Gastroesophageal sphincter (tissue), 4 donors: ENCODE results near the gene NUAK2. TPM values are rescaled to one million over a fixed set of nuclear protein-coding genes. Genes with fewer than 3 reads are reported as not detected.
A peak's percentile ranks its signal among the peaks of the same experiment; 100 is the strongest.

Experiments
- ATAC-seq: fragments of 150-250 bp; one replicate; pipeline ENCODE4 v1.9.1; 2016; ENCODE audit warnings: mild to moderate bottlenecking, moderate library complexity
- H3K27ac ChIP-seq, 4 donors: fragments of 200-600 bp; sonication (generic) in 3 of 4; 1 replicate in 3 of 4; 2 replicates in 1 of 4; pipeline ENCODE4 v1.5.1; 2016 to 2019
- H3K27me3 ChIP-seq: fragments of 200-600 bp; sonication (generic); one replicate; pipeline ENCODE4 v1.5.1; 2019
- H3K36me3 ChIP-seq, 2 donors: fragments of 200-600 bp; sonication (generic); one replicate each; pipeline ENCODE4 v1.5.1; 2019; ENCODE audit warnings: control low read depth in 1 of 2
- H3K4me1 ChIP-seq, 3 donors: fragments of 200-600 bp; sonication (generic); 1 replicate in 2 of 3; 2 replicates in 1 of 3; pipeline ENCODE4 v1.5.1; 2016 to 2019; ENCODE audit warnings: control low read depth in 2 of 3
- H3K4me3 ChIP-seq, 2 donors: fragments of 200-600 bp; sonication (generic); one replicate each; pipeline ENCODE4 v1.5.1; 2019; ENCODE audit warnings: mild to moderate bottlenecking in 1 of 2, moderate library complexity in 1 of 2
- H3K9me3 ChIP-seq, 3 donors: fragments of 200-600 bp; sonication (generic); one replicate each; pipeline ENCODE4 v1.5.1; 2017 to 2019; ENCODE audit warnings: control low read depth in 2 of 3
- CTCF ChIP-seq, 4 experiments: fragments of 200-600 bp in 2 of 4; fragments of 450-650 bp in 2 of 4; sonication (generic) in 1 of 4; IDR thresholded peaks; one replicate each; pipeline ENCODE4 v1.5.1; 2017 to 2019; ENCODE audit warnings: antibody characterized with exemption in 4 of 4, mild to moderate bottlenecking in 2 of 4, moderate library complexity in 2 of 4
- EP300 ChIP-seq: sonication (generic); formaldehyde crosslinking; IDR thresholded peaks from one replicate; pipeline ENCODE4 v1.6.1; 2017; ENCODE audit warnings: antibody characterized with exemption, mild to moderate bottlenecking
- POLR2A ChIP-seq, 2 donors: fragments of 450-650 bp; IDR thresholded peaks; one replicate each; pipeline ENCODE4 v1.6.1; 2017; ENCODE audit warnings: antibody characterized with exemption in 2 of 2, mild to moderate bottlenecking in 2 of 2, moderate library complexity in 1 of 2
- POLR2AphosphoS5 ChIP-seq: sonication (generic); formaldehyde crosslinking; IDR thresholded peaks from one replicate; pipeline ENCODE4 v1.6.1; 2017; ENCODE audit warnings: antibody characterized with exemption
- WGBS, 2 donors: methylation state at CpG; one replicate each; pipeline ENCODE4 v1.1.5; 2018; ENCODE audit warnings: low coverage in 1 of 2; 5-methylcytosine and 5-hydroxymethylcytosine counted together
- total RNA-seq, 4 donors: library from RNA; depleted of rRNA; stranded (reverse); fragments of >200 nt; gene quantifications; one replicate each; pipeline ENCODE4 v1.1.0, GENCODE V29; 2016

The NUAK2 gene
- total RNA-seq, 4 donors from 2014 or later = 0.67 to 1.1 (median 0.83) TPM

DNA sequence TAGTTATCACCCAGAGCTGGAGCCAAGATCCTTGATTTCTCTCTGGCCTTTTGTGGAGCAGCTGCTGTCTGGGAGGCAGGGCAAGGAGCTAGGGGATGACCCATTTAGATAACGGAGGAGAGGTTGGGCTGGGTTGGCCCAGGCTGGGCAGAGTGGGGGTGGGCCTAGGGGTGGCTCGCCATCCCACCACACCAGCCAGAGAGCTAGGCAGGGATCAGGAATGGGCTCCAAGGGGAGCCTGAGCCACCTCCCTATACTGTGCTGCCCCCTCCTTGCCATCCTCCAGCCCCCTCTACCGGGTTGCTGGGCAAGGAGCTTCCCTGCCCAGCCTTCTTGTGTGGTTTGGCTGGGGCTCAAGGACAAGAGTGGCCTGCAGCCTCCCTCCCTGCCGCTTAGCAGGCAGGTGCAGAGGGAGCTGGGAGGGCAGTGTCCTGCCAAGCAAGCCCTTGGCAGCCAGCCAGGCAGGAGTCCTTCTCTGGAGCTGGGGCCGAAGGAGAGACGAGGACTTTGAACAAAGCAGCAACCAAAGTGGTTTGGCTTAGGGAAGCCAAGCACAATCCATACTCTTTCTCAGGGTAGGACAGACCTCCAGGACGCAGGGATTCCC, 4.1 kb downstream of the NUAK2 start:
- TF ChIP-seq POLR2AphosphoS5 (no peak), CTCF (IDR thresholded peaks at IDR 0.05) (no peak), POLR2A (IDR thresholded peaks at IDR 0.05) (no peak), EP300 (no peak)
- H3K4me3 ChIP-seq = no peak overlapping the region
- no peaks in the 10 kb centered on the region for H3K27me3 ChIP-seq
- H3K4me1 ChIP-seq = peaks cover 0 to 68% (median 5%) of the 10 kb centered on the region in 3 donors
- ATAC-seq = peak; percentile 2
- no peaks in the 10 kb centered on the region for H3K36me3 ChIP-seq
- 4% methylated on average over 3 of the region's 7 CpGs; no CpG with 5 or more reads in 1 of the 2 donors for WGBS, 2 donors
- no peaks in the 10 kb centered on the region for H3K9me3 ChIP-seq
- peak overlapping the region in 1 of 4 donors; percentile 10 for H3K27ac ChIP-seq

DNA sequence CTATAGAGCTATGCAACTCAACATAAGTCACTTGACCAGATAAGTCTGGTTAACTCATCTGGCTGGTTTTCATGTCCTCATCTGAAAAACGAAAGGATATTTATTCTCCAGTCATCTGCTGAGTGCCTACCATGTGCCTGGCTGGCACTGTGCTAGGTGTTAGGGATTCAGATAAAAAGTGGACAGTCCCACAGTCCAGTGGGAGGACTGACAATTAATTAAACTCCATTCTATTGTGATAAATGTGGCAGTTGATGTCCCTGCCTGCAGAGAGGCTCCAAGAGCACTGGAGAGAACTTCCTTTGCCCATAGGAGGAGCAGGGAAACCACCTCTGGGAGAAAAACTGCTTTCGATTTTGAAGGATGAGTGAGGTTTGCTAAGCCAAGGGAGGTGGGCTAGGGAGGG, 5.4 kb downstream of the NUAK2 start:
- TF ChIP-seq POLR2AphosphoS5 (no peak), EP300 (no peak)
- Histone ChIP-seq H3K4me3 (no peak overlapping the region), H3K36me3 (peaks cover 0 to 2% of the 10 kb centered on the region in 2 donors), H3K27ac (no peak overlapping the region), H3K4me1 (peaks cover 0 to 58% (median 5%) of the 10 kb centered on the region in 3 donors), H3K27me3 (no peaks in the 10 kb centered on the region), H3K9me3 (no peaks in the 10 kb centered on the region)
- no peak for ATAC-seq
- WGBS, 2 donors = 10 to 17% methylated on average over 1 of the region's 2 CpGs

DNA sequence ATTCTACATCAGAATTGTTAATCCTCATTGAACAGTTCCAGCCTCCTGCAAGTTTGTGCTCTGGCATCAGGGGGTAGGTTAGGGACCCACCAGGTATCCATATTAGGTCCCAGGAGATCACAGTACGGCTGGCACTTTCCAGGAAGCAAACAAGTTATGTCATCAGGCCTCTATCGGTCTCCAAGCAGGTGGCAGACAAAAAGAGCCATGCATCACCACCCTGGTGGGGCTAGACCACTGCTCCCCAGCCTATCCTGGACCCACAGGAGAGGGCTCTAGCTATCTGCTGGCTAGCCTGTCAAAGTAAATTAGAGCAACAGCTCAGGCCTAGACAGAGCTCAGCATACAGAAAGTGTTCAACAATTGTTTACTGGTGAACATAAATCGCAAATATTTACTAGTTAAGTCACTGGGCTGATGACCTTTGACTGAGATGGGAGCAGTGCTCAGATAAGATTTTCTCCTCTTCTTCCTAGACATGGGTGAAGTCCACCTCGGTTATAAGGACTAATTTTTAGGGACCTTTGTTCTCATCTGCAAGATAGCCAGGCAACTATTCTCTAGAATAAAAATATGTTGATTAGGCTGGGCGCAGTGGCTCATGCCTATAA, 6.4 kb downstream of the NUAK2 start:
- no peaks in the 10 kb centered on the region for H3K27me3 ChIP-seq
- TF ChIP-seq EP300 (no peak), POLR2AphosphoS5 (no peak), CTCF (IDR thresholded peaks at IDR 0.05) (no peak), POLR2A (IDR thresholded peaks at IDR 0.05) (no peak)
- no peak overlapping the region for H3K27ac ChIP-seq
- no peak overlapping the region for H3K4me3 ChIP-seq
- H3K9me3 ChIP-seq = no peaks in the 10 kb centered on the region
- 90 to 100% methylated on average over 2 to 4 of the region's 5 CpGs for WGBS, 2 donors
- H3K4me1 ChIP-seq = peaks cover 0 to 48% (median 0%) of the 10 kb centered on the region in 3 donors
- H3K36me3 ChIP-seq = peaks cover 0 to 5% of the 10 kb centered on the region in 2 donors
- ATAC-seq = no peak

DNA sequence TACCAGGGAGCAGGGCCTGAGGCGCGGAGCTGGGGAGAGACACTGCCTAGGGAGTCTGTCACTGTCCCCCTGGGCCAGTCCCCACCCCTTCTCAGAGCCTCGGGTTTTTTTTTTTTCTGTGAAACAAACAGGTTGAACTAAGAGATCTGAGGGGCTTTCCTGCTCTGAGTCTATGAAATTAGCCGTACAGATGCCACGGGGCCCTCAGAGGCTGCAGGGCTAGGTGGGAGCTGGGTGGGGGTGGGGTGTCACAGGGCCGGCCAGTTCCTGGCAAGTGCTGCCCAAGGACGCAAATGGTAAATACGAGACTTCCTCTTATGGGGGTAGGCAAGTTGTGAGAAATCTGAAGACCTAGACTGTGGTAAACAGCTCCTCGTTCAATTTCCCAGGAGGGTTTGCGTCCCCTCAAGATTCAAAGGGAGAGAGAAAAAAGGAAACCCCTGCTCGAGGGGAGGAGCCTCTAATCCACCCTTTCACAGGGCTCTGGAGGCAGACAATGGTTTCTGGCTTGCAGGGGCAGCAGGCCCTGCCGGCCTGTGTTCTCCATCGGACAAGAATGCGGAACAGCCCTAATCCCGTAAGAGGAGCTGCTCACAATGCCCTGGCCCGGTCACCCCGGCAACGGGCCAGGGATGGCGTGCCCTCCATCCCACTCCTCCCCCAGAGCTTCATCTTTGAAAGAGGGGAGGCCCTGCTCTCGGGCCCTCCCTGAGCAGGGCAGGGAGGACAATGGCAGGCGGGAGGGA, 7.8 kb downstream of the NUAK2 start:
- no peaks in the 10 kb centered on the region for H3K9me3 ChIP-seq
- WGBS, 2 donors = 42 to 45% methylated on average over 2 to 7 of the region's 21 CpGs
- TF ChIP-seq CTCF (IDR thresholded peaks at IDR 0.05) = no peak
- no peak for TF ChIP-seq POLR2A (IDR thresholded peaks at IDR 0.05)
- no peak for TF ChIP-seq EP300
- TF ChIP-seq POLR2AphosphoS5 = no peak
- H3K27me3 ChIP-seq = no peaks in the 10 kb centered on the region
- ATAC-seq = peak; percentile 65
- H3K4me1 ChIP-seq = peaks cover 0 to 34% (median 0%) of the 10 kb centered on the region in 3 donors
- H3K27ac ChIP-seq = peak overlapping the region in 3 of 4 donors; percentile 14 to 53 (median 32)
- H3K36me3 ChIP-seq = peaks cover 0 to 5% of the 10 kb centered on the region in 2 donors
- peak overlapping the region in 1 of 2 donors; percentile 23 for H3K4me3 ChIP-seq

DNA sequence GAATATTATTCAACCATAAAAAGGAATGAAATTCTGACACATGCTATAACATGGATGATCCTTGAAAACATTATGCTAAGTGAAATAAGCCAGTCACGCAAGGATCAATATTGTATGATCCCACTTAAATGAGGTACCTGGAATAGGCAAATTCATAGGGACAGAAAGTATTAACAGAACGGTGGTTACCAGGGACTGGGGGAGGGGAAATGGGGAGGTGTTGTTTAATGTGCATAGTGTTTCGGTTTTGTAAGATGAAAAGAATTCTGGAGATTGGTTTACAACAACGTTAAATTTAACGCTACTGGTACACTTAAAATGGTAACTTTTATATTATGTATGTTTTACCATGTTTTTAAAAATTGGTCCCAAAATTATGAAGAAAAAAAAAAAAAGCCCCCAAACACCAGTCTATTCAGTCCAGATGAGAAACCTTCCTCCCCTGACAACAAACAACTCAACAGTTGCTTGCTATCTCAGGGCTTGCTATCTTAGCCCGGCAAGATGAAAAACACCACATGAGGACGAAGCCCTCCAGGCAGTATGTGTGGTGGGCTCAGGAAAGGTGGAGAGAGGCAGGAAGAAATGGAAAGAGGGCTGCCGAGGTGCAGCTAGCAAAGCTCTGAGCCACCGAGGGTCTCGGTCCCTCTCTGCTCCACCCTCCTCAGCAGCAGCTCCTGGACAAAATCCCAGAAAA, 8.5 kb downstream of the NUAK2 start:
- H3K27ac ChIP-seq = peak overlapping the region in 2 of 4 donors; percentile 32 to 53
- no peaks in the 10 kb centered on the region for H3K9me3 ChIP-seq
- no peak for TF ChIP-seq EP300
- 68 to 69% methylated on average over 10 of the region's 10 CpGs for WGBS, 2 donors
- H3K27me3 ChIP-seq = no peaks in the 10 kb centered on the region
- peaks cover 0 to 27% (median 0%) of the 10 kb centered on the region in 3 donors for H3K4me1 ChIP-seq
- H3K4me3 ChIP-seq = no peak overlapping the region
- peaks cover 0 to 5% of the 10 kb centered on the region in 2 donors for H3K36me3 ChIP-seq
- no peak for ATAC-seq
